GM23248 (cell line): Measurements from ENCODE around the gene SPHKAP. TPM values are rescaled to one million over a fixed set of nuclear protein-coding genes. Genes with fewer than 3 reads are reported as not detected.

ENCODE experiments used
- DNase-seq: peaks from one replicate; pipeline ENCODE4 v3.0.0-alpha.2; 2015
- H2AFZ ChIP-seq: fragments of 200-600 bp; sonication (generic); 2 replicates; pipeline ENCODE4 v1.6.1; 2016; ENCODE audit warnings: antibody characterized with exemption
- H3F3A ChIP-seq: fragments of 200-600 bp; sonication (generic); 2 replicates; pipeline ENCODE4 v1.6.1; 2016; ENCODE audit warnings: mild to moderate bottlenecking, antibody characterized with exemption, mixed run types; ENCODE audit not compliant: insufficient read depth
- H3K27ac ChIP-seq: fragments of 200-600 bp; sonication (generic); 2 replicates; pipeline ENCODE4 v1.5.1; 2016; ENCODE audit warnings: mild to moderate bottlenecking
- H3K27me3 ChIP-seq: fragments of 200-600 bp; sonication (generic); replicated peaks from 2 replicates; pipeline ENCODE4 v1.6.1; 2016; ENCODE audit warnings: mild to moderate bottlenecking; ENCODE audit not compliant: insufficient read depth
- H3K36me3 ChIP-seq: fragments of 200-600 bp; sonication (generic); 2 replicates; pipeline ENCODE4 v1.6.1; 2016; ENCODE audit warnings: low read depth, mild to moderate bottlenecking
- H3K4me1 ChIP-seq: fragments of 200-600 bp; sonication (generic); 2 replicates; pipeline ENCODE4 v1.6.1; 2016; ENCODE audit warnings: mild to moderate bottlenecking; ENCODE audit not compliant: insufficient read depth
- H3K4me2 ChIP-seq: fragments of 200-600 bp; sonication (generic); one replicate; pipeline ENCODE4 v1.6.1; 2016; ENCODE audit warnings: mild to moderate bottlenecking; ENCODE audit not compliant: unreplicated experiment
- H3K4me3 ChIP-seq: fragments of 200-600 bp; sonication (generic); 2 replicates; pipeline ENCODE4 v1.5.1; 2016; ENCODE audit warnings: mild to moderate bottlenecking
- H3K79me2 ChIP-seq: fragments of 200-600 bp; sonication (generic); 2 replicates; pipeline ENCODE4 v1.6.1; 2016; ENCODE audit warnings: mild to moderate bottlenecking; ENCODE audit not compliant: insufficient read depth
- H3K9ac ChIP-seq: fragments of 200-600 bp; sonication (generic); 2 replicates; pipeline ENCODE4 v1.6.1; 2016; ENCODE audit warnings: mild to moderate bottlenecking
- H3K9me2 ChIP-seq: fragments of 200-600 bp; sonication (generic); 2 replicates; pipeline ENCODE4 v1.6.1; 2016; ENCODE audit warnings: mixed run types, mild to moderate bottlenecking, moderate library complexity; ENCODE audit not compliant: insufficient read depth
- H3K9me3 ChIP-seq: fragments of 200-600 bp; sonication (generic); one replicate; pipeline ENCODE4 v1.6.1; 2017; ENCODE audit warnings: low read depth
- H4K20me1 ChIP-seq: fragments of 200-600 bp; sonication (generic); 2 replicates; pipeline ENCODE4 v1.6.0; 2016; ENCODE audit not compliant: insufficient read depth
- EZH2 ChIP-seq: fragments of 200-600 bp; sonication (generic); IDR thresholded peaks from 2 replicates; pipeline ENCODE4 v1.6.1; 2018; ENCODE audit warnings: antibody characterized with exemption, mild to moderate bottlenecking; ENCODE audit not compliant: insufficient read depth, poor library complexity, severe bottlenecking
- EZH2phosphoT487 ChIP-seq: fragments of 200-600 bp; sonication (generic); IDR thresholded peaks from 2 replicates; pipeline ENCODE4 v1.6.1; 2018; ENCODE audit warnings: antibody characterized with exemption, moderate library complexity, mild to moderate bottlenecking, low read depth; ENCODE audit not compliant: insufficient read depth
- WGBS, 2 experiments: methylation state at CpG; one replicate each; pipeline ENCODE4 v1.1.6; 2015 to 2017; ENCODE audit warnings: low lambda C conversion rate in 2 of 2, low coverage in 1 of 2; ENCODE audit errors: missing lambda C conversion rate in 2 of 2; 5-methylcytosine and 5-hydroxymethylcytosine counted together
- in situ Hi-C: fragments of 300-500 bp; cut with MboI; formaldehyde crosslinking; loops from 2 replicates; pipeline ENCODE4 v1.15.0; 2020
- polyA plus RNA-seq: library from polyadenylated mRNA; unstranded; fragments of >200 nt; fragmentation: Nextera tagmentation; extraction: Ambion mirVana; gene quantifications from 2 replicates; pipeline ENCODE4 v1.2.1, GENCODE V29; 2016
- total RNA-seq: library from RNA; depleted of rRNA; stranded (reverse); fragments of >200 nt; shearing (Covaris generic); gene quantifications from 2 replicates; pipeline ENCODE4 v1.2.3, GENCODE V29; 2014

SPHKAP gene
- total and polyA plus RNA-seq, 2 experiments from 2014 or later, result 0.04 to 0.32 TPM

DNA sequence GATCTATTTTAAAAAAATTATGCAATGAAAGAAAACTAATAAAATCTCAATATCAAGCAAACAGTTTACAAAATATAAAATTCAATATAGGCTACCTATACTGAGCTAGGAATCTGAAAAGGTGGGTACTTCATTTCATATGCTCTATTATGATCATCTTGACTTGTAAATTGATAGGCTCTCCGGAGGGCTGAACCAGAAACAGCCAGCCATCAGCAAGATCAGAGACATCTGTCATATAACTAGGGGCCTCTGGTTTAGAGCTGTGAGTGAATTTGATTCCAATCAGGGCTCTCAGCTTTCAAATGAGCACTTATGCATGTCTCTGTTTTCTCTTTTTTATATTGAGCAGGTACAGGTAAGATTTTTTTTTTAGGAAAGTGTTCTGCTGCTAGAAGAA is 114.2 kb downstream of the SPHKAP start:
- H3K9me2 ChIP-seq, result no peaks in the 10 kb centered on the region
- no peaks in the 10 kb centered on the region for H4K20me1 ChIP-seq
- 31 to 45% methylated on average over 1 of the region's 1 CpG for WGBS, 2 experiments
- H3K36me3 ChIP-seq, result no peaks in the 10 kb centered on the region
- no peak overlapping the region for H3K27ac ChIP-seq
- no peaks in the 10 kb centered on the region for H3K9me3 ChIP-seq
- in situ Hi-C loops, result no loop called here
- no peaks in the 10 kb centered on the region for H3K79me2 ChIP-seq
- no peak overlapping the region for H3K9ac ChIP-seq
- peaks cover 68% of the 10 kb centered on the region for H3K27me3 ChIP-seq
- H3K4me3 ChIP-seq, result no peak overlapping the region
- 0 out of 2 replicates have a peak, but pooled peaks cover 4% of the 10 kb centered on the region for H3K4me1 ChIP-seq
- no peaks in the 10 kb centered on the region for H3F3A ChIP-seq
- no peak overlapping the region for H2AFZ ChIP-seq
- DNase-seq, result no peak
- no peak for TF ChIP-seq EZH2phosphoT487
- no peak for TF ChIP-seq EZH2
- no peak overlapping the region for H3K4me2 ChIP-seq

DNA sequence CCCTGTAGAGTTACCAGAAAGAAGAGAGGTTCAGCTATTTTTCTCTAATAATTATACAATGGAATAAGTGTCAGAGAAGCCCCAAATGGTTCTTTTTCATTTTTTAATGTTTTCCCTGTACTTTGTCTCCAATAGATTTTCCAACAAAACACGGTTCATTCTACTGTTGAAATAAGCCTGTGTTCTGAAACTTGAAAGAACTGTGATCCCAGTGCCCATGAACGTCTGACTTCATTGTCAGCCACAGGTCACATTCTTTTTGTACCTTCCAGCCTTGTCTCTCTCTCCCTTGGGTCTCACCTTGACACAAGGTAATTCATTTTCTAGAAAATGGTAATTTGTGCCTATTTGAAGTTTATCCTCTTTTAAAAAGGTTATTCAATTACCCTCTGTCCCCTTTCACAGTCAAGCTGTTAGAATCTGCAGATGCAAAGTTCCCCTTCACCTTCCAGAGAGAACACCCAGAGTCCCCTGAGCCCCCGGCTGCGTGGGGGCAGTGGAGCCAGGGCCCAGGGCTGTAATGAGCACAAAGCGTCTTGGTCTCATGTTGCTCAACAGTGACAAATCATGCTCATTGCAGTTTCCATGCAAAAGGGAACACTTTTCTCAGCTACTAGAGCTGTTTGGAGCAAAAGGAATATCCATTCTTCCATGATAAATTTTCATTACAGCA is 115.2 kb downstream of the SPHKAP start:
- Histone ChIP-seq H3K9me2 (no peaks in the 10 kb centered on the region), H2AFZ (no peak overlapping the region), H3K4me3 (no peak overlapping the region), H3K27me3 (peaks cover 71% of the 10 kb centered on the region), H3K79me2 (no peaks in the 10 kb centered on the region), H3K4me1 (0 out of 2 replicates have a peak, but pooled peaks cover 4% of the 10 kb centered on the region), H3K27ac (no peak overlapping the region), H3K4me2 (no peak overlapping the region), H4K20me1 (no peaks in the 10 kb centered on the region), H3K36me3 (no peaks in the 10 kb centered on the region), H3K9ac (no peak overlapping the region), H3K9me3 (no peaks in the 10 kb centered on the region), H3F3A (no peaks in the 10 kb centered on the region)
- no peak for DNase-seq
- 44 to 46% methylated on average over 5 of the region's 5 CpGs for WGBS, 2 experiments
- in situ Hi-C loops, result no loop called here
- TF ChIP-seq EZH2, result no peak
- TF ChIP-seq EZH2phosphoT487, result no peak

DNA sequence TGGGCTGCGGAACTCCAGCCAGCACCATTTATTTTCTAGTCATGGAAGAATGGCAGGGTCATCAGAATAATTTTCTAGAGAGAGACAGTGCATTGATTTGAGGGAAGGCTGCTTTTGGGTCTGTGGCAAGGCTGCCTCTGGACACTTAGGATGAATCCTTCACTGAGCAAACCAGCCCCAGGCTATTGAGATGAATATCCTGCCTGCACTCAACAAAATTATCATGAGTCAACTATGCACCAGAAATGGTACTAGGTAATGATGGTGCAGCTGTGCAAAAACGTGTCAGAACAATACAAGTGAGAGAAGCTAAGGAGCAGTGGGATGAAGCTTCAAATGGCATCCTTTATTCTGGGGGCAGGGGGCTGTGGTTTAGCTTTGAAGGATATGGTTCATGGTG is 115.8 kb downstream of the SPHKAP start:
- peaks cover 68% of the 10 kb centered on the region for H3K27me3 ChIP-seq
- no peaks in the 10 kb centered on the region for H3F3A ChIP-seq
- no peaks in the 10 kb centered on the region for H4K20me1 ChIP-seq
- no peaks in the 10 kb centered on the region for H3K9me2 ChIP-seq
- WGBS, 2 experiments, result 43 to 46% methylated on average over 2 of the region's 2 CpGs
- 0 out of 2 replicates have a peak, but pooled peaks cover 4% of the 10 kb centered on the region for H3K4me1 ChIP-seq
- H3K4me2 ChIP-seq, result no peak overlapping the region
- H3K4me3 ChIP-seq, result no peak overlapping the region
- TF ChIP-seq EZH2phosphoT487 (no peak), EZH2 (no peak)
- H3K36me3 ChIP-seq, result no peaks in the 10 kb centered on the region
- no peak overlapping the region for H3K27ac ChIP-seq
- peak; percentile 42 for DNase-seq
- in situ Hi-C loops, result no loop called here
- no peak overlapping the region for H3K9ac ChIP-seq
- no peaks in the 10 kb centered on the region for H3K79me2 ChIP-seq
- H3K9me3 ChIP-seq, result no peaks in the 10 kb centered on the region
- H2AFZ ChIP-seq, result no peak overlapping the region

DNA sequence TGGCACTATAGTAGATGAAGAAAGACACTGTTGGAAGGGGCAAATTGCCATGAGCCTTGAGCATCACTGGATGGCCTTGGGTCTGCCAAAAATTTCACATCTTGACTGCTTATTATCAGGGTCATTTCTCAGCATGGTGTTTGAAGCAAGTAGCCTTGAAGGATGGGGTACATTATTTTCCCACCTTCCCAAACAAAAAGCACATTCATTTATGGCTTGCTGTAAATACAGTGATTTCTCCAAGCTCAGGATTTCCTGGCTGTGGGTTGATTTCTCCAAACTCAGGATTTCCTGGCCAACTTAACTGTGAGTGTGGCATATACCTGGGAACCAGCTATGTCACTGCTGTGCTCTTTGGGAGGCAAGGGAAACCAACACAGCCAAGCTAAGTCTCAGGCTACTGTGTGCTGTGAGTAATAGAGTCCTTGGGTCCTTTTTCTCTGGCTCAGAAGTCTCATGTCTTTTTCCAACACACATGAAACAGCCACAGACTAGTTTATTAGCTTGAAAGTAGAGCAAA is 116.6 kb downstream of the SPHKAP start:
- Histone ChIP-seq H3F3A (no peaks in the 10 kb centered on the region), H3K4me3 (no peak overlapping the region), H3K4me1 (0 out of 2 replicates have a peak, but pooled peaks cover 4% of the 10 kb centered on the region), H4K20me1 (no peaks in the 10 kb centered on the region), H3K36me3 (no peaks in the 10 kb centered on the region), H3K27me3 (peaks cover 68% of the 10 kb centered on the region), H3K27ac (no peak overlapping the region), H3K4me2 (no peak overlapping the region), H3K9me3 (no peaks in the 10 kb centered on the region), H2AFZ (no peak overlapping the region), H3K79me2 (no peaks in the 10 kb centered on the region), H3K9ac (no peak overlapping the region), H3K9me2 (no peaks in the 10 kb centered on the region)
- DNase-seq, result no peak
- in situ Hi-C loops, result no loop called here
- TF ChIP-seq EZH2, result no peak
- TF ChIP-seq EZH2phosphoT487, result no peak
